Panc1 (cell line): ENCODE measurements around the gene CACNA1C. TPM values are rescaled to one million over a fixed set of nuclear protein-coding genes. Genes with fewer than 3 reads are reported as not detected.

Experiments
- ATAC-seq: fragments of 200-7000 bp; cut with Tn5 transposase; 2 replicates; pipeline ENCODE4 v1.9.1; 2020; ENCODE audit warnings: mild to moderate bottlenecking, moderate library complexity
- BruUV-seq: library from RNA; stranded (reverse); fragments of 400-500 nt; replicated peaks from 2 replicates; lab custom pipeline; 2021; lab: Mats Ljungman, UMichigan
- CTCF ChIA-PET: fragments of 300-600 bp; sonication (Branson Sonifier 250); formaldehyde crosslinking; loops from one replicate; lab custom pipeline; 2022; ENCODE audit warnings: antibody characterized with exemption; lab: Charles Lee
- POLR2A ChIA-PET: fragments of 300-600 bp; sonication (Branson Sonifier 250); formaldehyde crosslinking; loops from one replicate; lab custom pipeline; 2022; ENCODE audit warnings: antibody characterized with exemption; lab: Charles Lee
- DNase-seq: peaks from one replicate; pipeline ENCODE4 v3.0.0-alpha.2; 2010; ENCODE audit warnings: low read depth, low spot score
- H3K27ac ChIP-seq: 2 replicates; pipeline ENCODE4 v1.5.1; 2011; ENCODE audit warnings: mild to moderate bottlenecking, low read length, inconsistent platforms
- H3K27me3 ChIP-seq: fragments of 200-500 bp; sonication (Bioruptor generic); 2 replicates; pipeline ENCODE4 v1.6.0; 2014; ENCODE audit warnings: low read length, inconsistent platforms; ENCODE audit not compliant: control insufficient read depth, insufficient read depth
- H3K36me3 ChIP-seq: fragments of 200-500 bp; sonication (Bioruptor generic); 2 replicates; pipeline ENCODE4 v1.5.1; 2014; ENCODE audit warnings: inconsistent platforms, mild to moderate bottlenecking, low read length, moderate library complexity; ENCODE audit not compliant: control insufficient read depth, insufficient read depth
- H3K4me1 ChIP-seq: 2 replicates; pipeline ENCODE4 v1.5.1; 2011; ENCODE audit warnings: inconsistent platforms, mild to moderate bottlenecking, low read length, moderate library complexity; ENCODE audit not compliant: control insufficient read depth, insufficient read depth
- H3K4me3 ChIP-seq, 2 experiments: 2 replicates each; pipeline ENCODE4 v1.5.1; 2011 to 2012; ENCODE audit warnings: low read depth in 2 of 2, low read length in 2 of 2, mild to moderate bottlenecking in 2 of 2, inconsistent platforms in 1 of 2, moderate library complexity in 1 of 2
- H3K9me3 ChIP-seq: fragments of 200-500 bp; sonication (Bioruptor generic); 2 replicates; pipeline ENCODE4 v1.5.1; 2014; ENCODE audit warnings: low read depth, mild to moderate bottlenecking, inconsistent platforms, low read length, moderate library complexity; ENCODE audit not compliant: control insufficient read depth, insufficient read depth
- CTCF ChIP-seq: fragments of 450-650 bp; IDR thresholded peaks from 2 replicates; pipeline ENCODE4 v1.5.1; 2017; ENCODE audit warnings: mild to moderate bottlenecking
- POLR2AphosphoS5 ChIP-seq: IDR thresholded peaks from 2 replicates; pipeline ENCODE4 v1.6.1; 2012; ENCODE audit warnings: mild to moderate bottlenecking, low read depth, low read length, moderate library complexity
- SIN3A ChIP-seq: IDR thresholded peaks from 2 replicates; pipeline ENCODE4 v1.6.1; 2012; ENCODE audit warnings: low read depth, mild to moderate bottlenecking, low read length, moderate library complexity, borderline replicate concordance; ENCODE audit not compliant: insufficient read depth
- TCF7L2 ChIP-seq: IDR thresholded peaks from 2 replicates; pipeline ENCODE4 v1.6.1; 2011; ENCODE audit warnings: mild to moderate bottlenecking, low read depth, low read length, inconsistent platforms
- in situ Hi-C: cut with HindIII; loops from 2 replicates; pipeline ENCODE4 v1.10.0; 2016; ENCODE audit warnings: low sequenced_read_pairs, low pct_unique_long_range_greater_than_20kb
- intact Hi-C: fragments of 100-400 bp; cut with micrococcal nuclease; formaldehyde crosslinking; loops from one replicate; pipeline ENCODE4 v1.10.0; 2022; ENCODE audit not compliant: unreplicated experiment
- total RNA-seq: library from RNA; stranded (reverse); gene quantifications from one replicate; pipeline ENCODE4 v1.2.1, GENCODE V29; 2021; ENCODE audit not compliant: unreplicated experiment
- TF ChIP-seq, protein P1 (sequence below), 2 experiments: IDR thresholded peaks; 2 replicates each; pipeline ENCODE4 v1.6.1; 2011 to 2012; ENCODE audit warnings: low read depth in 2 of 2, control low read depth in 1 of 2, low read length in 1 of 2, mild to moderate bottlenecking in 1 of 2, moderate library complexity in 1 of 2; ENCODE audit not compliant: insufficient read depth in 1 of 2

CACNA1C gene
- total RNA-seq, 1 experiment from 2014 or later = 0.03 TPM

- Histone ChIP-seq H3K36me3 (no peaks in the 10 kb centered on the region), H3K9me3 (no peaks in the 10 kb centered on the region), H3K27me3 (no peaks in the 10 kb centered on the region), H3K4me1 (no peaks in the 10 kb centered on the region), H3K4me3 (no peak overlapping the region), H3K27ac (no peak overlapping the region)
- in situ Hi-C loops = no loop called here
- ATAC-seq (no peak), DNase-seq (no peak)
- no TSS peak for BruUV-seq
- no peak for TF ChIP-seq POLR2AphosphoS5
- TF ChIP-seq TCF7L2 = no peak
- TF ChIP-seq SIN3A = no peak
- TF ChIP-seq, protein P1, sequence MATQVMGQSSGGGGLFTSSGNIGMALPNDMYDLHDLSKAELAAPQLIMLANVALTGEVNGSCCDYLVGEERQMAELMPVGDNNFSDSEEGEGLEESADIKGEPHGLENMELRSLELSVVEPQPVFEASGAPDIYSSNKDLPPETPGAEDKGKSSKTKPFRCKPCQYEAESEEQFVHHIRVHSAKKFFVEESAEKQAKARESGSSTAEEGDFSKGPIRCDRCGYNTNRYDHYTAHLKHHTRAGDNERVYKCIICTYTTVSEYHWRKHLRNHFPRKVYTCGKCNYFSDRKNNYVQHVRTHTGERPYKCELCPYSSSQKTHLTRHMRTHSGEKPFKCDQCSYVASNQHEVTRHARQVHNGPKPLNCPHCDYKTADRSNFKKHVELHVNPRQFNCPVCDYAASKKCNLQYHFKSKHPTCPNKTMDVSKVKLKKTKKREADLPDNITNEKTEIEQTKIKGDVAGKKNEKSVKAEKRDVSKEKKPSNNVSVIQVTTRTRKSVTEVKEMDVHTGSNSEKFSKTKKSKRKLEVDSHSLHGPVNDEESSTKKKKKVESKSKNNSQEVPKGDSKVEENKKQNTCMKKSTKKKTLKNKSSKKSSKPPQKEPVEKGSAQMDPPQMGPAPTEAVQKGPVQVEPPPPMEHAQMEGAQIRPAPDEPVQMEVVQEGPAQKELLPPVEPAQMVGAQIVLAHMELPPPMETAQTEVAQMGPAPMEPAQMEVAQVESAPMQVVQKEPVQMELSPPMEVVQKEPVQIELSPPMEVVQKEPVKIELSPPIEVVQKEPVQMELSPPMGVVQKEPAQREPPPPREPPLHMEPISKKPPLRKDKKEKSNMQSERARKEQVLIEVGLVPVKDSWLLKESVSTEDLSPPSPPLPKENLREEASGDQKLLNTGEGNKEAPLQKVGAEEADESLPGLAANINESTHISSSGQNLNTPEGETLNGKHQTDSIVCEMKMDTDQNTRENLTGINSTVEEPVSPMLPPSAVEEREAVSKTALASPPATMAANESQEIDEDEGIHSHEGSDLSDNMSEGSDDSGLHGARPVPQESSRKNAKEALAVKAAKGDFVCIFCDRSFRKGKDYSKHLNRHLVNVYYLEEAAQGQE (IDR thresholded peaks at IDR 0.05; ENCODE audit: insufficient read depth in 1 of 2, low read depth in 2 of 2, low read length in 1 of 2) = no peak
- no peak for TF ChIP-seq CTCF
- POLR2A ChIA-PET = no interaction called here
- intact Hi-C loops = no loop called here
- CTCF ChIA-PET = no interaction called here
Measured at GRCh38 chr12:2016862-2017545, 35.8 kb upstream of the CACNA1C start.

DNA sequence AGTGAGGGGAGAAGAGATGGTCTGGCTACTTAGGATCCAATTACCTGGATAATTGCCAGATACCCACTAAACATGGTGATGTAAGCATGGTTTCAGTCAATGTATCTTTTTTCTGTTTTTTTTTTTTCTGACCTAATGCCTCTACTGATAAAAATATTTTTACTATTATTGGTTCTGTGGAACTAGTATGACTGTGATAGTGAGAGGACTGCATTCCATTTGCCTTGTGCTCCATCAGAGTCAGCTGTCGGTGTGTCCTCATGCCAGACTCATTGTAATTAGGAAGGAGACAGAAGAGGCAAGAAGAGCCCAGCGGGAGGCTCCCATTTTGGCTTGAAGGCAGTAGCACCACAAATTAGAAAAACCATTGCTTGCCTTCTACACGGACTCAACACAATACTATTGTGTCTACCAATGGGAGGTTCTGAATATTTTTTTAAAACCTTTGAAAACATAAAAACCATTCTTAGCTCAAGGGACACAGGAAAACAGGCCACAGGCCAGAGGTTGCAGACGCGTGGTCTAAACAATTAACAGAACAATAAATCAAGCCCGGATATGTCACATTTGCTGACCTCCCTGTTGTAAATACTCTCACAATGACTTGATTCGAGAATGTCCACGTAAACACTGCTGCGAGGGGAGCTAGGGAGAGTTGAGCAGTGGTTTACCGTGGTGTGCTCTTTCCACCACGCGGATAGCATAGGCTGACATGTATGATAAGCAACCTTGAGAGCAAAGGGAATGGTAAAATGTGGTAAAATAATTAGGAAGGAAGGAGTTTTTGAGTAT is 35.0 kb upstream of the CACNA1C start:
- ChIA-PET POLR2A (no interaction called here), CTCF (no interaction called here)
- no peak overlapping the region for H3K4me3 ChIP-seq
- ATAC-seq = no peak
- TF ChIP-seq TCF7L2 = no peak
- TF ChIP-seq, protein P1 (IDR thresholded peaks at IDR 0.05; ENCODE audit: insufficient read depth in 1 of 2, low read depth in 2 of 2, low read length in 1 of 2) = no peak
- no peak for TF ChIP-seq SIN3A
- TF ChIP-seq CTCF = no peak
- no peak for TF ChIP-seq POLR2AphosphoS5
- H3K9me3 ChIP-seq = no peaks in the 10 kb centered on the region
- no peaks in the 10 kb centered on the region for H3K27me3 ChIP-seq
- H3K4me1 ChIP-seq = no peaks in the 10 kb centered on the region
- no peak for DNase-seq
- BruUV-seq = no TSS peak
- no peaks in the 10 kb centered on the region for H3K36me3 ChIP-seq
- in situ Hi-C loops = no loop called here
- intact Hi-C loops = no loop called here
- no peak overlapping the region for H3K27ac ChIP-seq
